Measurements from ENCODE around the gene KCNF1. TPM values are rescaled to one million over a fixed set of nuclear protein-coding genes. Genes with fewer than 3 reads are reported as not detected.

KCNF1 gene
- total RNA-seq, 4 donors from 2014 or later: 0.19 TPM; not detected in 3

DNA sequence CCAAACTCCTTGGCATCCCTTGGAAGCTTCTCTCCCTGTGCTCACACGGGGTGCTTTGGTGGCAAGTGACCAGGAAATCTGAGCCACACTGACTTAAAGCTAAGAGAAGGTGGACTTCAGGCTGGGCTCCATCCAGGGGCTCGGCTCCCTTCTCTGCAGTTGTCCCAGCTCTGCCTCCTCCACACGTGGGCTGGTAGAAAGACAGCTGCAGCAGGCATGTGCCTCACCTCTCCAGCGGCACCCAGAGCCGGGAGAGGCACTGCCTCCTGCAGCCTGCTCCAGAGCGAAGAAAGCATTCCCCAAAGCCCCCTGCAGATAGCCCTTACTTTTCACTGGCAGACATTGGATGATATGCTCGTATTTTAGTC is 11.3 kb downstream of the KCNF1 start:
- Histone ChIP-seq H3K4me3 (no peak overlapping the region), H3K9me3 (no peaks in the 10 kb centered on the region), H3K36me3 (no peaks in the 10 kb centered on the region), H3K4me1 (no peaks in the 10 kb centered on the region), H3K27me3 (peaks cover 0 to 57% (median 0%) of the 10 kb centered on the region in 4 donors), H3K27ac (no peak overlapping the region)
- WGBS, 2 donors: 55 to 82% methylated on average over 2 to 5 of the region's 7 CpGs
- intact Hi-C loops (cut with DNase I): no loop called here
- TF ChIP-seq, protein P1, sequence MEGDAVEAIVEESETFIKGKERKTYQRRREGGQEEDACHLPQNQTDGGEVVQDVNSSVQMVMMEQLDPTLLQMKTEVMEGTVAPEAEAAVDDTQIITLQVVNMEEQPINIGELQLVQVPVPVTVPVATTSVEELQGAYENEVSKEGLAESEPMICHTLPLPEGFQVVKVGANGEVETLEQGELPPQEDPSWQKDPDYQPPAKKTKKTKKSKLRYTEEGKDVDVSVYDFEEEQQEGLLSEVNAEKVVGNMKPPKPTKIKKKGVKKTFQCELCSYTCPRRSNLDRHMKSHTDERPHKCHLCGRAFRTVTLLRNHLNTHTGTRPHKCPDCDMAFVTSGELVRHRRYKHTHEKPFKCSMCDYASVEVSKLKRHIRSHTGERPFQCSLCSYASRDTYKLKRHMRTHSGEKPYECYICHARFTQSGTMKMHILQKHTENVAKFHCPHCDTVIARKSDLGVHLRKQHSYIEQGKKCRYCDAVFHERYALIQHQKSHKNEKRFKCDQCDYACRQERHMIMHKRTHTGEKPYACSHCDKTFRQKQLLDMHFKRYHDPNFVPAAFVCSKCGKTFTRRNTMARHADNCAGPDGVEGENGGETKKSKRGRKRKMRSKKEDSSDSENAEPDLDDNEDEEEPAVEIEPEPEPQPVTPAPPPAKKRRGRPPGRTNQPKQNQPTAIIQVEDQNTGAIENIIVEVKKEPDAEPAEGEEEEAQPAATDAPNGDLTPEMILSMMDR (IDR thresholded peaks at IDR 0.05): no peak
- TF ChIP-seq POLR2A (IDR thresholded peaks at IDR 0.05): no peak
- no peak for DNase-seq

DNA sequence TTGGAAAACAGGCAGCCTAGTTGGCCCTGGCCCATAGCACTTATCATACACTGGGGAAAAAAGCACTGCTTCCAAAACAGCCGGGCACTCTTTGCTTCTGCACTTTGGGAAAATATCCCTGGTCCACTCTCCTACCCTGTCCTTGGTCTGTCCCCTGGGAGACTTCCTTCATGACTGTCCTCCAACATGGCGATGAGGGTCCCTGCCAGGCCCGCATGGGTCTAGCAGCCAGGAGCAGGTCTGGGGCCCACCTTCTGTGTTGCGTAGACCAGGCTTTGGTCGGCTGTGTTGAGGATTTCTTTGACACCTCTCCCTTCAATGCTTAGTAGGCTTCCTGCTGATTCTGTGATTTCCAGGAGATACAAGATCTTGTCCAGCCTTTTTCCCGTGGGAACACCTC is 12.2 kb downstream of the KCNF1 start:
- intact Hi-C loops (cut with DNase I): no loop called here
- Histone ChIP-seq H3K4me3 (no peak overlapping the region), H3K27me3 (peaks cover 0 to 62% (median 0%) of the 10 kb centered on the region in 4 donors), H3K4me1 (no peaks in the 10 kb centered on the region), H3K9me3 (no peaks in the 10 kb centered on the region), H3K36me3 (no peaks in the 10 kb centered on the region), H3K27ac (no peak overlapping the region)
- WGBS, 2 donors: 83 to 92% methylated on average over 6 of the region's 6 CpGs
- no peak for DNase-seq
- no peak for TF ChIP-seq POLR2A (IDR thresholded peaks at IDR 0.05)
- TF ChIP-seq, protein P1 (IDR thresholded peaks at IDR 0.05): no peak

DNA sequence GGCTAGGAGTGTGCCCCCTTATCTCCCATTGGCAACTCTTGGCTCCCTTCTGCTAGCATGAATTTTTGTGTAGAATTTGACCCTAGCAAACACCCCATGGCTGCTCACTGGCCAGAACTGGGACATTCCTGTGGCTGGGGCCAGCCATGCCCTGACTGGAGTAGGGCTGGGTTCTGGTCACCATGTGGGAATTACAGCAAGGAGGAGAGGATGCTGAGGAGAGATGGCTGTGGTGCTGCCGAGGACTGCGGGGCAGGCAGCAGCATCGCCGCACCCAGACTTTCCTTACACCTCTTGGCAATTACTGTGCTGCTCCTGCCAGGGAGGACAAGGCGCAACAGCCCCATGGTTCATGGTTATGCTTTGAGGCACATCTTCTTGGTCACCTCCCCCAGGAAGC is 12.7 kb downstream of the KCNF1 start:
- WGBS, 2 donors: 95% methylated on average over 4 of the region's 5 CpGs; no CpG with 5 or more reads in 1 of the 2 donors
- TF ChIP-seq, protein P1 (IDR thresholded peaks at IDR 0.05): no peak
- TF ChIP-seq POLR2A (IDR thresholded peaks at IDR 0.05): no peak
- DNase-seq: no peak
- intact Hi-C loops (cut with DNase I): no loop called here
- H3K27ac ChIP-seq: no peak overlapping the region
- H3K4me3 ChIP-seq: no peak overlapping the region
- peaks cover 0 to 60% (median 0%) of the 10 kb centered on the region in 4 donors for H3K27me3 ChIP-seq
- H3K4me1 ChIP-seq: no peaks in the 10 kb centered on the region
- no peaks in the 10 kb centered on the region for H3K36me3 ChIP-seq
- no peaks in the 10 kb centered on the region for H3K9me3 ChIP-seq

DNA sequence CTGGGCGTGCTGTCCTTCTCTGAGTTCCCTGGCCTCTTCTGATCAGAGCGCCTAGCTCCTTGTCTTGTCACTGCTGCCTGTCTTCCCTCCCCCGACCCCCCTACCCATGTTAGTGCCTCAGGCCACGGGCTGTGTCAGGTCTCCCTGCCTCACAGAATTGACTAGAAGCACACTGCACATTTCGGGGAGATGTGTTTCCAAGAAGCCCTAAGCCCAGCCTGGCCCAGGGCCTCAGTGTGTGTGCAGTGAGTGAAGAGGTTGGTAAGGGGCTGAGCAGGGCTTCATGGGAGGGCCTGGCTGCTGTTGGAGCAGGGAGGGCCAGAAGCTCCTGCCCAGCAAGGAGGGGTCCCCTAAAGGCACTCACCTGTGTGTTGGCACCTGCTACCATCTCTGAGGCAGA is 13.1 kb downstream of the KCNF1 start:
- Histone ChIP-seq H3K27ac (no peak overlapping the region), H3K36me3 (no peaks in the 10 kb centered on the region), H3K4me3 (no peak overlapping the region), H3K9me3 (no peaks in the 10 kb centered on the region), H3K4me1 (no peaks in the 10 kb centered on the region), H3K27me3 (peaks cover 0 to 56% (median 0%) of the 10 kb centered on the region in 4 donors)
- intact Hi-C loops (cut with DNase I): no loop called here
- 80 to 100% methylated on average over 2 of the region's 5 CpGs for WGBS, 2 donors
- TF ChIP-seq, protein P1 (IDR thresholded peaks at IDR 0.05): no peak
- no peak for TF ChIP-seq POLR2A (IDR thresholded peaks at IDR 0.05)
- DNase-seq: no peak

DNA sequence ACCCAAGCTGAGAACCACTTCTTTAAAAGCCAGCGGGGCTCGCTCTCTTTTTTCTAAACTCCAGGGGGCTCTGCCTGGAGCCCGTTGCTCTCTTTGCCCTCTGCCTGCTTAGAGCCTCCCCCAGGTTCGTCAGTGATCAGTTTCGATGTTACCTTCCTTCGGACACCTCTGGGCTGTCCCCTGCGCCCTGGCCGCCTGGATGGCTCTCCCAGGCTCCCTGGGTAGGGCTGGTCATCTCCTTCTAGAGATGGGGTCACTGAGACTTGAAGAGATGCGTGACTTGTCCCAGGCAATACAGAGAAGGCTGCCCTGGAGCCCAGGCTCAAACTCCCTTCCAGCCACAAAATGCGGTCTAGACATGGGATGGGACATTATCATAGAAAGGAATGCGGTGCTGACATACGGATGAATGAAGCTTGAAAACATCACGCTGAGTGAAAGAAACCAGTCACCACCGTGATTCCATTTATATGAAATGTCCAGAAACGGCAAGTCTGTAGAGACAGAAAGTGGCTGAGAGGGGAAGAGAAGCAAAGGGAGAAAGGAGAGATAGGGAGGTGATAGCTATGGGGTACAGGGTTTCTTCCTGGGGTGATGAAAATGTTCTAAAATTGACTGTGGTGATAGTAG is 14.6 kb downstream of the KCNF1 start:
- H3K27me3 ChIP-seq: peaks cover 0 to 67% (median 0%) of the 10 kb centered on the region in 4 donors
- TF ChIP-seq POLR2A (IDR thresholded peaks at IDR 0.05): no peak
- TF ChIP-seq, protein P1 (IDR thresholded peaks at IDR 0.05): no peak
- 63 to 72% methylated on average over 9 to 14 of the region's 15 CpGs for WGBS, 2 donors
- H3K36me3 ChIP-seq: no peaks in the 10 kb centered on the region
- no peak overlapping the region for H3K27ac ChIP-seq
- intact Hi-C loops (cut with DNase I): no loop called here
- H3K4me1 ChIP-seq: no peaks in the 10 kb centered on the region
- no peak for DNase-seq
- no peaks in the 10 kb centered on the region for H3K9me3 ChIP-seq
- H3K4me3 ChIP-seq: no peak overlapping the region

All from esophagus squamous epithelium (tissue), 5 donors.